Measurements from ENCODE around the gene IGLL1.
"Not testable (repeated sequence)": the region's sequence is repeated elsewhere in the genome, so short reads cannot be mapped to it uniquely, and the experiment has no call there.

The IGLL1 gene

DNA sequence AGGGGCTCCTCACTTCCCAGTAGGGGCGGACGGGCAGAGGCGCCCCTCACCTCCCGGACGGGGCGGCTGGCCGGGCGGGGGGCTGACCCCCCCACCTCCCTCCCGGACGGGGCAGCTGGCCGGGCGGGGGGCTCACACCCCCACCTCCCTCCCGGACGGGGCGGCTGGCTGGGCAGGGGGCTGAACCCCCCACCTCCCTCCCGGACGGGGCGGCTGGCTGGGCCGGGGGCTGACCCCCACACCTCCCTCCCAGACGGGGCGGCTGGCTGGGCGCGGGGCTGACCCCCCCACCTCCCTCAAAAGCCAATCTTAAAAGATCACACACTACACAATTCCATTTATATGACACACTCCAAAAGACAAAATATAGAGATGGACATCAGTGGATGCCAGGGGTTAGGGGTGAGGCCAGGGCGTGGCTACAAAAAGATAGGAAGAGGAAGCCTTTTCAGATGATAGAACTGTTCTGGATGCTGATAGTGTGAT lies 19.0 kb downstream of the IGLL1 start:
- not testable (repeated sequence) for DNase-seq

GRCh38 chr22:23560215-23560614 lies 19.9 kb downstream of the IGLL1 start:
- DNase-seq: not testable (repeated sequence)

DNA sequence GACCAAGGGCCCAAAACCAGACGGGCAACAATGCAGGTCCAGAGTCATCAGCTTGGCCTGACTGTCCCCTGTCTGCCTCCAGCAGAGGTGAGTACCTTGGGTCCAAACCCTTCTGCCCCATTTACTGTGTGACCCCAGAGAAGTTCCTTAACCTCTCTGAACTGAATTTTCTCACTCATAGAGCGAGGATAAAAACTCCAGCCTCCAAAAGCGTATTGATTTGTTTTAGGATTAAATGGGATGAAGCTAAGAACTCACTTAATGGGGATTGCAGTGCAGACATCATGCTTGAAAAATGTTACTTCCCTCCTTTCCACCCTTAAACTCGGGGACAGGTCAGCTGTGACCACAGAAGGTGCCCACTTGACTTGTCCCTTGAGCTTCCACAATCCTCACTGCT lies 22.6 kb downstream of the IGLL1 start:
- no peak for DNase-seq

DNA sequence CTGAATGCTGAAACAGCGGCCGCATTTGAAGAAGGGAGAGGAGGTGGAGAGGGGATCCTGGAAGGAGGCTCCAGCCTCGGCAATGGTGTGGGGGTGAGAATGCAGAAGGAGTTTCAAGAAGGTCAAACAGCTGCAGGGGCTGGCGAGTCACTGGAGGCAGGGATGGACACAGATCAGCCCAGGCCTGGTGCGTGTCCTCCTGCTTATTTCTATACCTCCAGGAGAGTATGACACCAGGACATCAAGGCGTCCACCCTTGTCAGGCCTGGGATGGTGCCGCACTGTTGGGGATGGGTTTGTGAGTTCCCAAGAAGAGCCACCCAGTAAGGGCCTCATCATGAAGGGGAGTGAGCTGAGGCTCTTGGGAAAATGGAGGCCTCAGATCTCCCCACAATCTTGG lies 23.1 kb downstream of the IGLL1 start:
- no peak for DNase-seq

- no peak for DNase-seq
Observed at GRCh38 chr22:23556026-23556620, 24.0 kb downstream of the IGLL1 start.

GRCh38 chr22:23555118-23555517 lies 25.0 kb downstream of the IGLL1 start:
- no peak for DNase-seq

- no peak for DNase-seq
Observed at GRCh38 chr22:23553924-23554870, 25.9 kb downstream of the IGLL1 start.

- no peak for DNase-seq
Observed at GRCh38 chr22:23553438-23553837, 26.7 kb downstream of the IGLL1 start.

DNA sequence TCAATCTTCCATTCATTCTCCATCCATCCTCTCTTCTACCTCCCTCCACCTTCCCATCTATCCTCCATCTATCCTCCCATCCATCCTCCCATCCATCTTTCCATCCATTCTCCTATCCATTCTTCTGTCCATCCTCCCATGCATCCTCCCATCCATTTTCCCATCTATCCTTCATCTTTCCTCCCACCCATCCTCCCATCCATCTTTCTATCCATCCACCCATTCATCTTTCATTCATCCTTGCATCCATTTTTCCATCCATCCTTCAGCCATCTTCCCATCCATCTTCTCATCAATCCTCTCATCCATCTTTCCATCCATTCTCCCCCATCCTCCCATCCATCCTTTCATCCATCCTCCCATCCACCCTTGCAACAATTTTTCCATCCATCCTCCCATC lies 27.5 kb downstream of the IGLL1 start:
- DNase-seq: no peak

GRCh38 chr22:23551385-23551784 lies 28.7 kb downstream of the IGLL1 start:
- DNase-seq: no peak

GRCh38 chr22:23550049-23550650 lies 29.9 kb downstream of the IGLL1 start:
- DNase-seq: no peak

DNA sequence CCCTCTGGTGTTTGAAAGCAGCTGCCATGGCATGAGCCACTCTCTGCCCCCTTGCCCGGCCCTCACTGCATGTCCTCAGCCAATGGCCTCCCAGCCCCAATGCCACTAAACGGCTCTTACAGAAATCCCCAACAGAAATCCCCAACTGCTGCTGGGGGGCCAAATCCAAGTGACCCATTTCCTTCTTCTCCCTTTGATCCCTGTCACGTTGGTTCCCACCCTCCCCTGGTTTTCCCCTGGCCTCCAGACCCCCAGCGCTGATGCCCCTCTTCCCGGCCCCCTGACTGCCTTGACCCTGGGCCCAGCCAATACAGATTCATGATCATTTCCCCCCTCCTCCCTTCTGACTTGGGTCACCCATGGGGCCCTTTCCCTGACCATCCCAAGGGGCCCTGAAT lies 30.9 kb downstream of the IGLL1 start:
- no peak for DNase-seq

DNA sequence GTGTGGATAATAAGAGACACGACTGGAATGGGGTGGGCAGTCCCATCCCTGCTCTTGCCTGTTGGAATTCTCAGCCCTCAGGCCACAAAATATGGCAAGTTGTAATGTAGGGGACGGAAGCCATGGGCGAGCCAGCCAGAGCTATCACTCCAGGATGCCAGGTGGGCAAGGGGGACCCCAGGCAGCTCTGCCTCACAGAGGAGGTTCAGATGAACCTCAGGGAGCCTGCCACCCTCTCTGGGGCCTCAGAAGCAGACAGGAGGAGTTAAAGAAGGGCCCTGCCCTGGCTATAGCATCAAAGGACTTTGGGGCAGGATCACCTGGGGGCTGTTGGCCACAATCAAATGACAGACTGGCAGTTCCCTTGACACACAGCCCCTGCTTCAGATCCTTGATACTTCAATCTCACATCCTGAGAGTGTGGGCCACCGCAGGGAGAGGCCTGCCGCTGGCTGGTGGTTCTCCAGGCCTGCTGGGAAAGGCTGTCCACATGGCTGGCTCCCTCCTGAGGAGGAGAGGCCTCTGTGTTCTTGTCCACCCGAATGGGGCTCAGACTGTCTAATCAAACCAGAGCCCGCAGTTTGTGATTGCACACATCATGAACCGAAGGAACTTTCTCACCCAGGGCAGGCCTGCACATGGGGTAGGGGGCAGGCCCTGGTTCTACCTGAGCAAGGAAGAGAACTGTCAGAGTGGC lies 31.4 kb downstream of the IGLL1 start:
- no peak for DNase-seq

GRCh38 chr22:23547818-23548500 lies 32.1 kb downstream of the IGLL1 start:
- no peak for DNase-seq

- DNase-seq: not testable (repeated sequence)
Observed at GRCh38 chr22:23547382-23547781, 32.7 kb downstream of the IGLL1 start.

GRCh38 chr22:23544852-23545251 lies 35.2 kb downstream of the IGLL1 start:
- no peak for DNase-seq

GRCh38 chr22:23543506-23544000 lies 36.5 kb downstream of the IGLL1 start:
- not testable (repeated sequence) for DNase-seq

- DNase-seq: no peak
Observed at GRCh38 chr22:23542933-23543332, 37.2 kb downstream of the IGLL1 start.

GRCh38 chr22:23542391-23542790 lies 37.7 kb downstream of the IGLL1 start:
- DNase-seq: not testable (repeated sequence)

DNA sequence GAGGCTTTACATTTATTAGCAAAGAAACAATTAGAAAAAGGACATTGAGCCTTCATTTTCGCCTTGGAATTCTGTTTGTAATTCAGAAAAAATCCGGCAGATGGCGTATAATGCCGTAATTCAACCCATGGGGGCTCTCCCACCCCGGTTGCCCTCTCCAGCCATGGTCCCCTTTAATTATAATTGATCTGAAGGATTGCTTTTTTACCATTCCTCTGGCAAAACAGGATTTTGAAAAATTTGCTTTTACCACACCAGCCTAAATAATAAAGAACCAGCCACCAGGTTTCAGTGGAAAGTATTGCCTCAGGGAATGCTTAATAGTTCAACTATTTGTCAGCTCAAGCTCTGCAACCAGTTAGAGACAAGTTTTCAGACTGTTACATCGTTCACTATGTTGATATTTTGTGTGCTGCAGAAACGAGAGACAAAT lies 38.2 kb downstream of the IGLL1 start:
- not testable (repeated sequence) for DNase-seq

- not testable (repeated sequence) for DNase-seq
Observed at GRCh38 chr22:23540837-23541236, 39.3 kb downstream of the IGLL1 start.

DNA sequence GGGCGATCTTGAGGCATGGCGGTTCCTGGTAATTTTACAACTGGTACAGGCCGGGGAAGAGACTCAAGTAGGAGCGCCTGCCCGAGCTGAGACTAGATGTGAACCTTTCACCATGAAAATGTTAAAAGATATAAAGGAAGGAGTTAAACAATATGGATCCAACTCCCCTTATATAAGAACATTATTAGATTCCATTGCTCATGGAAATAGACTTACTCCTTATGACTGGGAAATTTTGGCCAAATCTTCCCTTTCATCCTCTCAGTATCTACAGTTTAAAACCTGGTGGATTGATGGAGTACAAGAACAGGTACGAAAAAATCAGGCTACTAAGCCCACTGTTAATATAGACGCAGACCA lies 40.3 kb downstream of the IGLL1 start:
- DNase-seq: not testable (repeated sequence)

Data from stimulated activated naive CD4-positive, alpha-beta T cell treated with Interleukin-2 at 50 U/mL for 16 hours (primary cell).